MM.1S (cell line): ENCODE measurements around the gene BLID.

Experiments used
- EZH2 ChIP-seq: fragments of 300-600 bp; sonication (generic); optimal IDR thresholded peaks from 2 replicates; pipeline ENCODE3; 2017; ENCODE audit warnings: low read depth, mild to moderate bottlenecking, antibody characterized with exemption, low read length, mixed read lengths
- TF ChIP-seq, protein P1 (sequence below): fragments of 300-600 bp; sonication (generic); IDR thresholded peaks from 2 replicates; pipeline ENCODE4 v1.5.1; 2016; ENCODE audit warnings: antibody characterized with exemption, low read length, mixed read lengths

DNA sequence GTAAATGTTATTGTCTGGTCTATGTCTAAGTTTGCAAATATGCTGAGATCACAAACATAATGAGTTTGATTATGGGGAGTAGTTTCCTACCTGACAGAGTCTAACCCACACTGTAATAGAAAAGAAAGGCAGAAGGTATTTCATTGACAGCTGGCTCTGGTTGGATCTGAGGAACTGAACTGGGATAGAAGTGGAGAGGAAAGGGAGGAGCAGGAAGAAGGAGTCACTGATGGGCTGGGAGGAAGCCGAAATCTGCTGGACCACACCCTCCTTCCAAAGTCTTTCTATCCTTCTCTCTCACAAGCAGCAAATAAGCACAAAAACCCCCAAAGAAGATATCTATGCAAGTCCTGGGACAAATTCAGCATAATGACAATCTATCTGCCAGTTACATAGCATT lies 11.7 kb downstream of the BLID start:
- TF ChIP-seq, protein P1, sequence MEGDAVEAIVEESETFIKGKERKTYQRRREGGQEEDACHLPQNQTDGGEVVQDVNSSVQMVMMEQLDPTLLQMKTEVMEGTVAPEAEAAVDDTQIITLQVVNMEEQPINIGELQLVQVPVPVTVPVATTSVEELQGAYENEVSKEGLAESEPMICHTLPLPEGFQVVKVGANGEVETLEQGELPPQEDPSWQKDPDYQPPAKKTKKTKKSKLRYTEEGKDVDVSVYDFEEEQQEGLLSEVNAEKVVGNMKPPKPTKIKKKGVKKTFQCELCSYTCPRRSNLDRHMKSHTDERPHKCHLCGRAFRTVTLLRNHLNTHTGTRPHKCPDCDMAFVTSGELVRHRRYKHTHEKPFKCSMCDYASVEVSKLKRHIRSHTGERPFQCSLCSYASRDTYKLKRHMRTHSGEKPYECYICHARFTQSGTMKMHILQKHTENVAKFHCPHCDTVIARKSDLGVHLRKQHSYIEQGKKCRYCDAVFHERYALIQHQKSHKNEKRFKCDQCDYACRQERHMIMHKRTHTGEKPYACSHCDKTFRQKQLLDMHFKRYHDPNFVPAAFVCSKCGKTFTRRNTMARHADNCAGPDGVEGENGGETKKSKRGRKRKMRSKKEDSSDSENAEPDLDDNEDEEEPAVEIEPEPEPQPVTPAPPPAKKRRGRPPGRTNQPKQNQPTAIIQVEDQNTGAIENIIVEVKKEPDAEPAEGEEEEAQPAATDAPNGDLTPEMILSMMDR, result no peak
- TF ChIP-seq EZH2, result no peak
